DND-41 (cell line): Measurements from ENCODE around the gene PANK4.

Source experiments
- EZH2 ChIP-seq: IDR thresholded peaks from 3 replicates; pipeline ENCODE4 v1.6.1; 2012; ENCODE audit warnings: borderline replicate concordance, low read depth, mild to moderate bottlenecking, moderate library complexity, low read length, inconsistent platforms; ENCODE audit not compliant: severe bottlenecking
- TF ChIP-seq, protein P1 (sequence below): IDR thresholded peaks from 2 replicates; pipeline ENCODE4 v1.5.1; 2012; ENCODE audit warnings: borderline replicate concordance, low read length, moderate library complexity, mild to moderate bottlenecking; ENCODE audit not compliant: poor library complexity, severe bottlenecking; ENCODE audit errors: extremely low read depth

- TF ChIP-seq, protein P1, sequence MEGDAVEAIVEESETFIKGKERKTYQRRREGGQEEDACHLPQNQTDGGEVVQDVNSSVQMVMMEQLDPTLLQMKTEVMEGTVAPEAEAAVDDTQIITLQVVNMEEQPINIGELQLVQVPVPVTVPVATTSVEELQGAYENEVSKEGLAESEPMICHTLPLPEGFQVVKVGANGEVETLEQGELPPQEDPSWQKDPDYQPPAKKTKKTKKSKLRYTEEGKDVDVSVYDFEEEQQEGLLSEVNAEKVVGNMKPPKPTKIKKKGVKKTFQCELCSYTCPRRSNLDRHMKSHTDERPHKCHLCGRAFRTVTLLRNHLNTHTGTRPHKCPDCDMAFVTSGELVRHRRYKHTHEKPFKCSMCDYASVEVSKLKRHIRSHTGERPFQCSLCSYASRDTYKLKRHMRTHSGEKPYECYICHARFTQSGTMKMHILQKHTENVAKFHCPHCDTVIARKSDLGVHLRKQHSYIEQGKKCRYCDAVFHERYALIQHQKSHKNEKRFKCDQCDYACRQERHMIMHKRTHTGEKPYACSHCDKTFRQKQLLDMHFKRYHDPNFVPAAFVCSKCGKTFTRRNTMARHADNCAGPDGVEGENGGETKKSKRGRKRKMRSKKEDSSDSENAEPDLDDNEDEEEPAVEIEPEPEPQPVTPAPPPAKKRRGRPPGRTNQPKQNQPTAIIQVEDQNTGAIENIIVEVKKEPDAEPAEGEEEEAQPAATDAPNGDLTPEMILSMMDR, result no peak
- TF ChIP-seq EZH2, result no peak
Observed at GRCh38 chr1:2495026-2495425, 31.4 kb downstream of the PANK4 start.
